ENCODE results near the gene ANKS1B.

- TF ChIP-seq CTCF (conservative IDR thresholded peaks at IDR 0.05; ENCODE audit: low read length) (no peak), EZH2phosphoT487 (IDR thresholded peaks at IDR 0.05; ENCODE audit: borderline replicate concordance) (no peak)
These were observed 252.6 kb downstream of the ANKS1B start for GRCh38 chr12:99732131-99732530.
